ENCODE data around the gene C7orf33.

The C7orf33 gene

GRCh38 chr7:148590471-148590870, at the start of gene C7orf33:
C7orf33 (plus strand) TSS chr7:148590766; CDS start chr7:148590926, 160 bp downstream.
- no peak within 1 kb of the TSS for H3K4me3 ChIP-seq (ENCODE audit: low read depth, low read length)
- TF ChIP-seq CTCF (IDR thresholded peaks at IDR 0.05; ENCODE audit: control insufficient read depth, extremely low read depth, insufficient read depth), result no peak
- DNase-seq (ENCODE audit: low read depth), result no peak

- H3K4me3 ChIP-seq (ENCODE audit: low read depth, low read length), result no peak overlapping the region
- DNase-seq (ENCODE audit: low read depth), result no peak
- no peak for TF ChIP-seq CTCF (IDR thresholded peaks at IDR 0.05; ENCODE audit: control insufficient read depth, extremely low read depth, insufficient read depth)
Observed at GRCh38 chr7:148541891-148542504, 48.6 kb upstream of the C7orf33 start.

- H3K4me3 ChIP-seq (ENCODE audit: low read depth, low read length), result no peak overlapping the region
- DNase-seq (ENCODE audit: low read depth), result no peak
- no peak for TF ChIP-seq CTCF (IDR thresholded peaks at IDR 0.05; ENCODE audit: control insufficient read depth, extremely low read depth, insufficient read depth)
Observed at GRCh38 chr7:148543302-148543701, 47.3 kb upstream of the C7orf33 start.

DNA sequence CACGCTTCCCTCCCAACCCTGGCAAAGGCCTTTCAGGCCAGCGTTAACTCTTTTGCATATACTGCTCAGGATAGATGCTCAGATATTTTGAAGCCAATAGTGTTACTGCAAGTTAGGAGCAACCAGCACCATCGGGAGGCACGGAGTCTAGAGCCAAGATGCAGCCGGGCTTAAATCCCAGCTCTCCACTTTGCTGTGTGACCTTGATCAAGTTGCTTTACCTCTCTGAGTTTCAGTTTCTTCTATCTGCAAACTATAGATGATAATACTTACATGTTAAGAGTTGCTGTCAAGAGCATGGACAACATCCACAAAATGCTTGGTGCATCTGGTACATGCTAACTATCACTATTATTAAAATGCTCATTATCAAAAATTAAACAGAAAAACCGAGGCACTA, 45.4 kb upstream of the C7orf33 start:
- DNase-seq (ENCODE audit: low read depth), result no peak
- no peak overlapping the region for H3K4me3 ChIP-seq (ENCODE audit: low read depth, low read length)
- TF ChIP-seq CTCF (IDR thresholded peaks at IDR 0.05; ENCODE audit: control insufficient read depth, extremely low read depth, insufficient read depth), result no peak

DNA sequence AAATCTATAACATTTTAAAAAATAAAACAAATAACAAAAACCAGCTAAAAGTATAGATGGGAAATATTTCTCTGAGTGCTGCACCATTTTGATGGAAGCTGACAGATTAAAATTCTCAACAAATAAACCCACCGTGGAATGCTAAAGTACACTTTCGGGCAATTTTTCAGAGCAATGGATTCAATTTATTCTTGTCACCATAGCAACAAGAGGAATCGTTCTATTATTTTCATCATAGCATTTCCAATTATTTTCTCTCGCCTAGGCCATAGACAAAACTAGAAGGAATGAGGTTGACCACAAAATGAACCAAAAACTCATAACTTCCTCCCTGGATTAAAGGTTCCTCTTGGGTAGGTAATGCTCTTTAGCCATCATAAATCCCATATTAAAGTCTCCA, 44.6 kb upstream of the C7orf33 start:
- no peak for TF ChIP-seq CTCF (IDR thresholded peaks at IDR 0.05; ENCODE audit: control insufficient read depth, extremely low read depth, insufficient read depth)
- DNase-seq (ENCODE audit: low read depth), result no peak

GRCh38 chr7:148546857-148547256, 43.7 kb upstream of the C7orf33 start:
- TF ChIP-seq CTCF (IDR thresholded peaks at IDR 0.05; ENCODE audit: control insufficient read depth, extremely low read depth, insufficient read depth), result no peak
- no peak overlapping the region for H3K4me3 ChIP-seq (ENCODE audit: low read depth, low read length)
- DNase-seq (ENCODE audit: low read depth), result no peak

More for the DNA sequence above, 44.6 kb upstream of the C7orf33 start:
- no peak overlapping the region for H3K4me3 ChIP-seq (ENCODE audit: low read depth, low read length)

DNA sequence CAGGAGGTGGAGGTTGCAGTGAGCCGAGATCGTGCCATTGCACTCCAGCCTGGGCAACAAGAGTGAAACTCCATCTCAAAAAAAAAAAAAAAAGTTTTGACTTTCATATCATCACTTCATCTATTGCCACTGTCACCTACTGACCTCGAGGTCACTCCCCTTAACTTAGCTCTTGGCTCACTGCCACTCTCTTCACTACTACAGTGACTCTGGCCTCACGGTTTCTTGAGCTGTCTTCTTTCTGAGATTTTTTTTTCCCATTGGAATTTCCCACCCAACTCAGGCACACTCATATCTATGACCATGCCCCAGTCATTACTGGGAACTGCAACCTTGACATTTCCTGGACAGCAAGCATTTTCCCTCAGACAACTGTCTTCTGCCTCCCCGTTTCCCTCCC, 42.6 kb upstream of the C7orf33 start:
- DNase-seq (ENCODE audit: low read depth), result no peak
- no peak for TF ChIP-seq CTCF (IDR thresholded peaks at IDR 0.05; ENCODE audit: control insufficient read depth, extremely low read depth, insufficient read depth)
- H3K4me3 ChIP-seq (ENCODE audit: low read depth, low read length), result no peak overlapping the region

All from LNCaP clone FGC (cell line).